Endothelial cell of umbilical vein (primary cell): ENCODE measurements around the gene MAMSTR. TPM values are rescaled to one million over a fixed set of nuclear protein-coding genes. Genes with fewer than 3 reads are reported as not detected.

Source experiments
- BruUV-seq: library from RNA; stranded (reverse); fragments of 400-500 nt; replicated peaks from 2 replicates; lab custom pipeline; 2021; lab: Mats Ljungman, UMichigan
- CTCF ChIA-PET: fragments of 300-600, 350-600 bp; sonication (Branson Sonifier 250); formaldehyde crosslinking; loops from one replicate; lab custom pipeline; 2021; ENCODE audit warnings: antibody characterized with exemption, inconsistent platforms; lab: Charles Lee
- POLR2A ChIA-PET: fragments of 300-600, 350-600 bp; sonication (Branson Sonifier 250); formaldehyde crosslinking; loops from one replicate; lab custom pipeline; 2021; ENCODE audit warnings: antibody characterized with exemption, inconsistent platforms; lab: Charles Lee
- DNase-seq: peaks from one replicate; pipeline ENCODE4 v3.0.0-alpha.2; 2011; ENCODE audit warnings: low read depth, low spot score
- FAIRE-seq: peaks from 2 replicates; lab custom pipeline; 2011; peaks lifted over from hg19 to GRCh38; lab: Jason Lieb, UNC
- H2AFZ ChIP-seq: 2 replicates; pipeline ENCODE4 v1.6.0; 2012; ENCODE audit warnings: low read depth, low read length, control low read depth, inconsistent platforms
- H3K27ac ChIP-seq: 2 replicates; pipeline ENCODE4 v1.5.1; 2011; ENCODE audit warnings: low read depth, mild to moderate bottlenecking, control low read depth, low read length, moderate library complexity; ENCODE audit not compliant: insufficient read depth
- H3K27me3 ChIP-seq, 2 experiments: 2 replicates each; pipeline versions ENCODE4 v1.6.0 to v1.6.1; 2011; ENCODE audit warnings: low read length in 2 of 2, mixed read lengths in 1 of 2; ENCODE audit not compliant: control insufficient read depth in 2 of 2, insufficient read depth in 2 of 2
- H3K36me3 ChIP-seq, 2 experiments: 2 replicates in 1 of 2; 3 replicates in 1 of 2; pipeline ENCODE4 v1.5.1; 2011; ENCODE audit warnings: low read length in 2 of 2, mild to moderate bottlenecking in 1 of 2, moderate library complexity in 1 of 2; ENCODE audit not compliant: control insufficient read depth in 2 of 2, insufficient read depth in 2 of 2; ENCODE audit errors: extremely low read depth in 1 of 2
- H3K4me1 ChIP-seq: 3 replicates; pipeline ENCODE4 v1.5.1; 2011; ENCODE audit warnings: mild to moderate bottlenecking, low read length; ENCODE audit not compliant: control insufficient read depth, insufficient read depth; ENCODE audit errors: extremely low read depth
- H3K4me2 ChIP-seq: 2 replicates; pipeline ENCODE4 v1.6.1; 2011; ENCODE audit warnings: low read length, control low read depth, mixed read lengths; ENCODE audit not compliant: insufficient read depth
- H3K4me3 ChIP-seq, 3 experiments: fragments of 200-600 bp in 1 of 3; sonication (generic), shearing (Covaris generic) in 1 of 3; replicated peaks in 1 of 3; 2 replicates each; pipeline ENCODE4 v1.5.1; 2011 to 2016; ENCODE audit warnings: control low read depth in 3 of 3, low read length in 3 of 3, mild to moderate bottlenecking in 2 of 3, inconsistent platforms in 1 of 3, low read depth in 1 of 3, moderate library complexity in 1 of 3; ENCODE audit not compliant: insufficient read depth in 1 of 3
- H3K79me2 ChIP-seq: 2 replicates; pipeline ENCODE4 v1.6.0; 2012; ENCODE audit warnings: low read length, inconsistent platforms; ENCODE audit not compliant: control insufficient read depth, insufficient read depth
- H3K9ac ChIP-seq: replicated peaks from 2 replicates; pipeline ENCODE3; 2011; ENCODE audit warnings: low read length, control low read depth; ENCODE audit not compliant: insufficient read depth; ENCODE audit errors: extremely low read depth
- H3K9me1 ChIP-seq: replicated peaks from 3 replicates; pipeline ENCODE4 v1.6.0; 2011; ENCODE audit warnings: mild to moderate bottlenecking, low read length; ENCODE audit not compliant: control insufficient read depth, insufficient read depth; ENCODE audit errors: extremely low read depth
- H3K9me3 ChIP-seq: replicated peaks from 2 replicates; pipeline ENCODE4 v1.5.1; 2012; ENCODE audit warnings: low read length, inconsistent platforms; ENCODE audit not compliant: control insufficient read depth, insufficient read depth
- H4K20me1 ChIP-seq: replicated peaks from 2 replicates; pipeline ENCODE3; 2011; ENCODE audit warnings: mild to moderate bottlenecking, low read length; ENCODE audit not compliant: control insufficient read depth, insufficient read depth; ENCODE audit errors: extremely low read depth
- CTCF ChIP-seq, 2 donors: IDR thresholded peaks; 1 replicate in 1 of 2; 2 replicates in 1 of 2; pipeline ENCODE4 v1.5.1; 2011; ENCODE audit warnings: low read length in 2 of 2, mild to moderate bottlenecking in 2 of 2, moderate library complexity in 2 of 2, control low read depth in 1 of 2, inconsistent platforms in 1 of 2, low read depth in 1 of 2; ENCODE audit not compliant: insufficient read depth in 1 of 2; ENCODE audit errors: extremely low read depth in 1 of 2
- EZH2 ChIP-seq: IDR thresholded peaks from 2 replicates; pipeline ENCODE4 v1.6.1; 2012; ENCODE audit warnings: borderline replicate concordance, low read depth, mild to moderate bottlenecking, moderate library complexity, low read length, inconsistent platforms; ENCODE audit not compliant: severe bottlenecking
- FOS ChIP-seq: IDR thresholded peaks from 2 replicates; pipeline ENCODE4 v1.6.1; 2011; ENCODE audit warnings: mild to moderate bottlenecking, low read length, moderate library complexity, borderline replicate concordance; ENCODE audit not compliant: insufficient read depth
- GATA2 ChIP-seq: IDR thresholded peaks from 2 replicates; pipeline ENCODE4 v1.7.0; 2011; ENCODE audit warnings: low read depth, mild to moderate bottlenecking, moderate library complexity, mixed read lengths, low read length; ENCODE audit not compliant: insufficient read length, insufficient read depth
- MAX ChIP-seq: IDR thresholded peaks from 2 replicates; pipeline ENCODE4 v1.6.1; 2011; ENCODE audit not compliant: insufficient read depth, insufficient read length
- dilution Hi-C: fragments of 300-500 bp; cut with MboI; formaldehyde crosslinking; loops from one replicate; pipeline ENCODE4 v1.15.0; 2019; ENCODE audit warnings: low sequenced_read_pairs; ENCODE audit not compliant: extremely low pct_ligation_motif_present
- intact Hi-C: fragments of 100-400 bp; cut with micrococcal nuclease; formaldehyde crosslinking; loops from one replicate; pipeline ENCODE4 v1.10.0; 2022
- polyA plus RNA-seq, 4 experiments: library from polyadenylated mRNA; depleted of rRNA in 3 of 4; stranded (reverse) in 3 of 4; unstranded in 1 of 4; fragments of >200 nt; gene quantifications; 2 replicates each; pipeline versions ENCODE4 v1.2.1 to v1.2.3, GENCODE V29; 2011 to 2012; ENCODE audit warnings: missing spikeins in 1 of 4
- total RNA-seq: library from RNA; stranded (reverse); gene quantifications from 2 replicates; pipeline ENCODE4 v1.2.3, GENCODE V29; 2021

Gene MAMSTR
- total and polyA plus RNA-seq, 2 donors (not counting 3 experiments of a cell fraction or from before 2014, with no cell fraction given), result 0.57 to 0.84 TPM

- no peak for TF ChIP-seq FOS
- TF ChIP-seq GATA2, result no peak
- TF ChIP-seq CTCF (IDR thresholded peaks at IDR 0.05; ENCODE audit: extremely low read depth in 1 of 2, insufficient read depth in 1 of 2, low read depth in 1 of 2, low read length in 2 of 2), result no peak
- TF ChIP-seq MAX, result no peak
- H3K27me3 ChIP-seq, result no peaks in the 10 kb centered on the region
- no peak overlapping the region for H3K4me2 ChIP-seq
- no peak overlapping the region for H2AFZ ChIP-seq
- no TSS peak for BruUV-seq
- no peaks in the 10 kb centered on the region for H3K4me1 ChIP-seq
- H3K9ac ChIP-seq, result no peak overlapping the region
- no peaks in the 10 kb centered on the region for H3K9me3 ChIP-seq
- no peaks in the 10 kb centered on the region for H3K36me3 ChIP-seq
- POLR2A ChIA-PET, result no interaction called here
- no peaks in the 10 kb centered on the region for H4K20me1 ChIP-seq
- dilution Hi-C loops, result no loop called here
- FAIRE-seq (no peak), DNase-seq (no peak)
- no peaks in the 10 kb centered on the region for H3K9me1 ChIP-seq
- H3K4me3 ChIP-seq, result no peak overlapping the region
- intact Hi-C loops, result no loop called here
- CTCF ChIA-PET, result interaction anchor here (1.4 to 1.5 kb wide), 2 partner anchors 30 to 59 kb away, joined by 3 read pairs; partner anchors contain the start of gene CA11
- no peak overlapping the region for H3K27ac ChIP-seq
- H3K79me2 ChIP-seq, result no peaks in the 10 kb centered on the region
Observed at GRCh38 chr19:48705431-48705830, 14.1 kb downstream of the MAMSTR start.

- Histone ChIP-seq H3K9ac (no peak overlapping the region), H3K9me1 (no peaks in the 10 kb centered on the region), H3K79me2 (no peaks in the 10 kb centered on the region), H2AFZ (no peak overlapping the region), H3K9me3 (no peaks in the 10 kb centered on the region), H3K4me1 (no peaks in the 10 kb centered on the region), H3K4me2 (no peak overlapping the region), H3K36me3 (no peaks in the 10 kb centered on the region), H3K27ac (no peak overlapping the region), H3K27me3 (no peaks in the 10 kb centered on the region), H4K20me1 (no peaks in the 10 kb centered on the region), H3K4me3 (no peak overlapping the region)
- DNase-seq, result no peak
- ChIA-PET POLR2A (no interaction called here), CTCF (no interaction called here)
- no peak for FAIRE-seq
- no TSS peak for BruUV-seq
- TF ChIP-seq EZH2, result no peak
- no peak for TF ChIP-seq MAX
- TF ChIP-seq CTCF (IDR thresholded peaks at IDR 0.05; ENCODE audit: extremely low read depth in 1 of 2, insufficient read depth in 1 of 2, low read depth in 1 of 2, low read length in 2 of 2), result no peak
- dilution Hi-C loops, result no loop called here
- intact Hi-C loops, result no loop called here
Observed at GRCh38 chr19:48703316-48703715, 16.2 kb downstream of the MAMSTR start.
